ENCODE data around the gene UPP1. TPM values are rescaled to one million over a fixed set of nuclear protein-coding genes. Genes with fewer than 3 reads are reported as not detected.

UPP1 gene
- total and polyA plus RNA-seq, 10 of the 15 experiments (the other 5 are each of a cell fraction or from before 2014, with no cell fraction given) = 0.93 to 7.9 (median 3.8) TPM

- intact Hi-C loops (cut with micrococcal nuclease; ENCODE audit: unreplicated experiment) (no loop called here), in situ Hi-C loops (cut with MboI) (loop anchor here (5.0 kb wide), 1 partner anchor 172 kb away; no protein-coding TSS in a partner anchor)
- no peaks in the 10 kb centered on the region for H3K36me3 ChIP-seq (ENCODE audit: control insufficient read depth in 2 of 2, insufficient read depth in 2 of 2, low read length in 1 of 2)
- no peaks in the 10 kb centered on the region for H3K79me2 ChIP-seq (ENCODE audit: control insufficient read depth, insufficient read depth, low read length)
- POLR2A ChIA-PET = no interaction called here
- no peak overlapping the region for H3K27ac ChIP-seq (ENCODE audit: control insufficient read depth, insufficient read depth)
- WGBS (ENCODE audit: insufficient coverage, insufficient replicate concordance, low lambda C conversion rate, missing lambda C conversion rate) = 46% methylated on average over 9 of the region's 9 CpGs
- no peaks in the 10 kb centered on the region for H4K20me1 ChIP-seq (ENCODE audit: control insufficient read depth, insufficient read depth)
- DNase-seq (ENCODE audit: low read depth, low spot score) (no peak), FAIRE-seq (no peak), ATAC-seq (no peak)
- no peaks in the 10 kb centered on the region for H3K4me1 ChIP-seq (ENCODE audit: control insufficient read depth, insufficient read depth, low read length)
- SMC1A ChIA-PET (ENCODE audit: uncharacterized antibody, unreplicated experiment) = interaction anchor here (0.8 to 1.4 kb wide), 2 partner anchors 115 to 123 kb away, joined by 3 read pairs; no protein-coding TSS in a partner anchor
- H3K4me2 ChIP-seq (ENCODE audit: control insufficient read depth, insufficient read depth) = no peak overlapping the region
- H2AFZ ChIP-seq (ENCODE audit: control insufficient read depth, low read depth, low read length) = no peak overlapping the region
- CTCF ChIA-PET = interaction anchor here (1.0 kb wide), 1 partner anchor 157 kb away, joined by 3 read pairs; no protein-coding TSS in a partner anchor
- H3K9me3 ChIP-seq (replicated peaks; ENCODE audit: control insufficient read depth, insufficient read depth, low read length) = no peaks in the 10 kb centered on the region
- no peak overlapping the region for H3K4me3 ChIP-seq
- H3K9ac ChIP-seq (ENCODE audit: control insufficient read depth, insufficient read depth, low read length) = no peak overlapping the region
- RAD21 ChIA-PET (ENCODE audit: unreplicated experiment) = no interaction called here
- no peaks in the 10 kb centered on the region; a peak in 1 of 4 replicates for H3K27me3 ChIP-seq (replicated peaks in 1 of 2; ENCODE audit: control insufficient read depth in 2 of 2, insufficient read depth in 2 of 2, low read length in 1 of 2)
- BruUV-seq (replicated peaks) = no TSS peak
- TF ChIP-seq FOS (IDR thresholded peaks at IDR 0.05; ENCODE audit: borderline replicate concordance, extremely low read depth, insufficient read length) (no peak), EGR1 (IDR thresholded peaks at IDR 0.05; ENCODE audit: borderline replicate concordance in 1 of 2, low read depth in 2 of 2, low read length in 2 of 2) (no peak), CBX5 (IDR thresholded peaks at IDR 0.05; ENCODE audit: low read depth) (no peak), GABPA (IDR thresholded peaks at IDR 0.05; ENCODE audit: low read depth) (no peak), ATF2 (IDR thresholded peaks at IDR 0.05; ENCODE audit: low read length) (no peak), SIN3A (IDR thresholded peaks at IDR 0.05; ENCODE audit: low read depth, low read length) (no peak), PRDM15 (CRISPR knock-in tag; IDR thresholded peaks at IDR 0.05) (no peak), SMC3 (IDR thresholded peaks at IDR 0.05; ENCODE audit: borderline replicate concordance, low read length) (no peak), IRF3 (IDR thresholded peaks at IDR 0.05) (no peak), MAX (IDR thresholded peaks at IDR 0.05; ENCODE audit: low read depth, low read length) (no peak), POLR2A (IDR thresholded peaks at IDR 0.05; ENCODE audit: low read depth, low read length) (no peak), SREBF1 (IDR thresholded peaks at IDR 0.05; ENCODE audit: low read length) (no peak), ZNF217 (IDR thresholded peaks at IDR 0.05) (no peak), EZH2 (IDR thresholded peaks at IDR 0.05; ENCODE audit: borderline replicate concordance, control insufficient read depth, low read depth, low read length) (no peak)
Measured at GRCh38 chr7:48114115-48114514, 25.1 kb downstream of the UPP1 start.
